ENCODE measurements around the gene NAPG.
"Not testable (repeated sequence)": the region's sequence is repeated elsewhere in the genome, so short reads cannot be mapped to it uniquely, and the experiment has no call there.

The NAPG gene

DNA sequence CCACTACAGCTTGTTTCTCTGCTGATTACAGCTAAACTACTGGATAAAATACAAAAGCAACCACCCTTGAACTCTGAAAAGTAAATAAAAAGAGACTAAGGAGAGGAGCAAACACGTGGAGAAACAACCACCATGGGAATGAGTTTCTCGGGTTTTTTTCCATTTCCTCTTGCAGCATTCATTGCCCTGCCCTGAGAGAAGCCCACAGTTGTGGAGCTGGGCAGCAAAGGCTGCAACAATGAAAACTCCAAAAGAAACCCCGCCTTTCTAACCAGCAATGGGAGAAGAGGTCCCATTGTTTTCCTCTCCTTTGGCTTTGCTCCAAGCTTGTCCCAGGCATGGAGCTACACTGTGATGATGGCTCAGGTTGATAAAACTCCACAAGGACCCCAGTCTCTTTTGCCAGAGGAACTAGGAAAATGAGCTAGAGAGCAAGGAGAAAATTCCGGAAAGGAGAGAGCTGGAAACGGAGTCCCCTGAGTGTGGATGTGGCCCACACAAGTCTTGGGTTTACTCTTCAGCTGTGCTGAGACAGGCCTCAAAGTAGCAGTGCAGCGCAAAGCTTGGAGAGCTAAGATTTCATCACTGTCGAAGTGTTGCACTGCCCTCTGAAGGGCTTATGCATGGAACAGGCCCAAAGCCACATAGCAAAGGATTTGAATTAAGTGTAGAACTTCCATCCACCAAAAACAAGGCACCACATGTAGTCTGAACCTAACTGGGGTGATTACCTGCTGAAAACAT lies 20.9 kb downstream of the NAPG start:
- DNase-seq (ENCODE audit: low spot score) = no peak

DNA sequence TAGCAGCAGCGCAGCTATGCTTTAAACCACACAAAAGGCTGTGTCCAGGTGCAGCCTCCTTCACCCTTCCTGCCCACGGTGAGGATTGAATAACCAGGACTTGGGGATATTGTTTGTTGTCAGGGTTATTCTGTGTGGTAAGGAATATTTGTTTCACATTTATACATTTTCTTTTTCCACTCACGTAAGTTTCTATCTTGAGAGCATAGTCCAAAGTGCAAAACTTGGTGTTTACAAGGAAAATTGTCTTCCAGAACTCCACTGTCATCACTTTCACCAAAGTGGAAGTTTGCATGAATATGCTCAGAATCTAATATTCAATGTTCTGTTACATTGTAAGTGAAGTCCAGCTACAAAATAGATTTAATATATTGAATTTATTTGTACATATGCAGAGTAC lies 26.4 kb downstream of the NAPG start:
- no peak for DNase-seq (ENCODE audit: low spot score)

DNA sequence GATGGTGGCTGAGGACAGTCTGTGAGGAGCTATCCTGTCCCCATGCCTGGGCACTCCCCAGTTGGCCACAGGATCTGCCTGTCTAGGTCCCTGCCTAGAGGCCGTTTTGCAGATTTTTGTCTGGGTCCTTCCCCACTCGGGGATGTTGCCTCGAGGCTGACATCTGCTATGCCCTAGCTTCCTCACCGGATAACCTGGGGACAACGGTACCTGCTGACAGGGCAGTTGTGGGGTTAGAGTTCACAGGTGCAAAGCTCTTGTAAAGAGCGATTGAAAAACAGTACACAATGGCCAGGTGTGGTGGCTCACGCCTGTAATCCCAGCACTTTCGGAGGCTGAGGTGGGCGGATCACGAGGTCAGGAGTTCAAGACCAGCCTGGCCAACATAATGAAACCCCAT lies 30.4 kb downstream of the NAPG start:
- DNase-seq (ENCODE audit: low spot score) = not testable (repeated sequence)

DNA sequence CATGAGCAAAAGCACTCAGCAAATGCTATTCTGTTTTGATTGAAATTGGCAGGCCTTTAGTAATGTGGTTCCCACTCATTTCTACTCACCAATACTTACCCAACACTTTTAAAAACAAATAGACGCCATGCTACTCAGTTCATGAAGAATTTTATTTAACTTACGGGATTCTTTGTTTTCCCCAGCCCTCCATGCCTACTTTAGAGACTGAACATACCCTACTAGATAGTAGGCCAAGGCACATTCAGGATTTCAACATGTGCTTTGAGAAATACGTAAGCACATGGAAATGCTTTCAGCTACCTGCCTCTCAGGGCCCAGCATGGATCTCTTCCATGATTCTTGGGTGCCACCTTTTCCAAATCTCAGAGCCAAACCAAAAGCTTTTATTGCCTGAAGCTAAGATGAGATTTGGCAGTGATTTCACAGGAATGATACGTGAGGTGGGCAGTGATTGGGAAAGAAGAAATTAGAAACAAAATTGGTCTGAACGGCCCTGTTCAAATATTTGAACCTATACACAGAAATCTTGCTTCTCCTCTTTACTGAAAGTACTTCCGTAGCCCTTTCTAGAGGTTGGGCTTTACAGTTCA lies 31.4 kb downstream of the NAPG start:
- DNase-seq (ENCODE audit: low spot score) = no peak

DNA sequence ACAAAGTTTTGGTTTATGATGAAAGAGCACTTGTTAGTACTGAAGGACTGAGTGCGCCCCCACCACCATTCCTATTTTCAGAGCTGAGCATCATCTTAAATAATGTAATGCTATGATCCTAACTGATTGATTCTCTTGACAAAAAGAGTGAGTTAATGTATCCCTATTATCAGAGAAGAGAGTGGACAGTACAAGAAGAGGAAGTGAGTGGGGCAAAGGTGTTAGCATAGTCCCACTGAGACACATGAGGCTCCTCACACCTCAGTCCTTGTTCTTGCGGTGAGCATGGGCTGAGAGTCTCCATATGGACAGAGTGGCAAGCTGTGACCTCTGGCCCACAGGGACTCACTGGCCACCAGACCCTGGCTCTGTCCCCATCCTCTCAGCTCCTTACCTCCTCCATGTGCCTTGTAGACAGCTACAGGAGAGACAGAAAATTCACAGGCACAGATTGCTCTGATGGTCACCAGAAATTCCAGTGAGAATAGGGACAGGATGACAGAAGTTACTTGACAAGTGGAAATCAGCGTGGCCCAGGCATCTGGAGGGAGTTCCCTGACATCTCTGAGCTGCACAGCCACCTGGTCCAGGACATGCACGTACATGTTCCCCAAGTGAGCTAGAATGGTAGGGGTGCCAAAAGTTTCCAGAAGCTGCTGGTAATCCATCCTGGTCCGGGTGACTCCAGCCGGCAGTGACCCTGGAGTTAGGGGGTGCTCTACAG lies 32.6 kb downstream of the NAPG start:
- DNase-seq (ENCODE audit: low spot score) = no peak

DNA sequence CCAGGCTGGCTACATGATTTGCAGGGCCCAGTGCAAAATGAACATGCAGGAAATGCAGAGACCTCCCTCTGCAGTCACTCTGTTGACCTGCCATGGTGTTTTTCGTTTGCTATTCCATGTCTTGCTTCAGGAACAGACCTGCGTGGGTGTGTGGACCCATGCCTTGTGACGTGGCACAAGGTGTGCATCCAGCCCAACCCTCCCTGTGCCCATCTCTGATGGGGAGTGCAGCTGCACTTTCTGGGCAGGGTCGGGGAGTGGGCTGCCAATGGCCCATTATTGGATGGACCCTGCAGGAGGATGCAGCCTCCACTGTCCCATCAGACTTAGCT lies 33.1 kb downstream of the NAPG start:
- DNase-seq (ENCODE audit: low spot score) = no peak

DNA sequence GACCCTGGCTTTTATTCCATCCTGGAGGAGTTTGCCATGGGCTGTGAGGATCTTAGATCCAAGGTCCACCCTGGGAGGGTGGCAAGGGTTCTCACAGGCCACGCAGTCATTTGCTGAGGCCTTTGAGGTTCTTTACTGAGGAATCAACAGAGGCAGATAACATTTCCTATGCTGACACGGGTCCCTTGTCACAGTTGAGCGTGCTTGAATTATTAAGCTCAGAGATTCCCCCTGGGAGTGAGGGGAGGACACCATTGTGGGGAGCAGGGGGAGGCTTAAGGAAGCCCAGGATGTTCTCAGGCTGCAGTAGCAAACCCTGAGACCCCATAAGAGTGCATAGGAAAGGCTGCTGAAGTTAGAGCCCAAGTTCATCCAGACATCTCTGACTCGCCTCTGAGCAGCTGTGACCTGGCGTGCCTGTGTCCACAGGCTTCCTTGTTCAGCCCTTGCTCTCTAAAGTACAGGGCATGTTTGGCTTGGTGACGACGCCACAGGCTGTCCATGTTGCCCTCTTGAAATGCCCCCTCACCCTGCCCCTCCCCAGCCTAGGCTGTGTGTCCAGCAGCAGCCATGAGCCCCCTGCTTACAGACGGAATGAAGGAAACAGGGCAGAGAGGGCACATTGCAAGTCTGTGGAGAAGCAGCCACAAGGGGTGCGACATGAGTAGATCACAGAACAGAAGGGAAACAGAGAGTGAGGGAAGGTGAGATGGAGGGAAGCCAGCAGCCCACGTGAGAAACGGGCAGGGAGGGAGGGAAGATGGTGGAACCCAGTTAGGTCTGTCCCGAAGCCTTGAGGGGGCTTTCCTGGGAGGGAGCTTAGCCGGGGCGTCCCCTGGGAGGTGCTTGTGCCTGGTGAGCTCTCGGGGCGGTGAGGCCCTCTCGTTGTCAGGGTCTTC lies 34.0 kb downstream of the NAPG start:
- DNase-seq (ENCODE audit: low spot score) = no peak

DNA sequence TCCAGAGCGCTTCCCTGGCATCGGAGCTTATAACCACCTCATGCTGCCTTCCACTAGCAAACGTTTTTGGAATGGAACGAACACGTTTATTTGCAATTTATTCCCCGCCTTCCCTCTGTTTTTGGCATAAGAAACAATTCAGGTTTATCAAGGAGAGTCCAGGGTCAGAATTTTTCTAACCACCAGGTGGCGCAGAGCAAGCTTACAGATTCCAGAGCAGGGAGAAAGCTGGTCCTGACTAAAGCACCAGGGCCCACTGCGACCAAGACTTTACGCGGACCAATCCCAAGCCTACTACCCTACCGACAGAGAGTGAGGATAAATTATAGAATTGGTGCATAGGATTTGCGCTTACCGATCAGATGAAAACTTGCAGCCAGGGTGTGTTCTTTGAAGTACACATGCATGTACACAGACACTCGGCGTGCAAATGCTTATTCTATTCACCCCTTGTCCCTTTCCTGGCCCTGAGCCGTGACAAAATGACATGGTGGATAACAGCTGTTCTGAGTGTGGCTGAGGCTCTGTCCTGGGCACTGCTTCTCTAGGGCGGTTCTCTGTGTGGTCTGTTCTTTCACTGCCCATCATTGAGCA lies 34.7 kb downstream of the NAPG start:
- DNase-seq (ENCODE audit: low spot score) = peak; percentile 51

DNA sequence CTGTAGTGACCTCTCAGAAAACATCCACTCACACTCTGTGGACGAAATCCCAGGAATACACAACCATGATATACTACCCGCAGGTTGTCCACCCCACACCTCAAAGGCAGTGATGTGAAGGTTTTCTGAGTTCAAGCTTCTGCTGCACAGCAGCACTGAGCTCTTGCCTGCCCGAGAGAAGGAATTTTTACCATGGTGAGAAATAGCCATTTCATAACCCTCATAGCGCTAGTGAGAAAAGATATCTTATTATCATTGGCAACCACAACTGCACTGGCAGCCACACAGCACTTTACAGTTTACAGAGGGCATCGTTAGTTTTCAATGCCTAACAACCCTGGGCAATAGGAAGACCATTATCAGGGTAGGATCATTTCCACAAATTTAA lies 36.9 kb downstream of the NAPG start:
- no peak for DNase-seq (ENCODE audit: low spot score)

DNA sequence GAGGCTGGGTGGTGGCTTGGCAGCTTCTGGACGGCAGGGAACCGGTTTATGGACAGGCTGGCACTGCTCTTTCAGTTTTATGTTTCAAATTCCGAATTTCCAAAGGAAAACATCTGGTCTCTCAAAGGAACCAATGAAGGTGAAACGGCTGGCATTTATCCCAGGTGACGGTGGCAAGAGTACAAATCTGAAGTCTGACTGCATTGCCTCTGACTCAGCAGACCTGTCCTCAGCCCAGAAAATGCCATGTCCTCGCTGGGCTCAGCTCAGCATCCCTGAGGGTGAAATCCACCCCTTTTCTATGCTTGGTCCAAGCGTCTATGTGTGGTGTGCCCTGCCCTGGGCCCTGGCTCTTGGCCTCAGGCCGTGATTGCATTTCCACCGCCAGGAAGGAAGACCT lies 38.1 kb downstream of the NAPG start:
- no peak for DNase-seq (ENCODE audit: low spot score)

DNA sequence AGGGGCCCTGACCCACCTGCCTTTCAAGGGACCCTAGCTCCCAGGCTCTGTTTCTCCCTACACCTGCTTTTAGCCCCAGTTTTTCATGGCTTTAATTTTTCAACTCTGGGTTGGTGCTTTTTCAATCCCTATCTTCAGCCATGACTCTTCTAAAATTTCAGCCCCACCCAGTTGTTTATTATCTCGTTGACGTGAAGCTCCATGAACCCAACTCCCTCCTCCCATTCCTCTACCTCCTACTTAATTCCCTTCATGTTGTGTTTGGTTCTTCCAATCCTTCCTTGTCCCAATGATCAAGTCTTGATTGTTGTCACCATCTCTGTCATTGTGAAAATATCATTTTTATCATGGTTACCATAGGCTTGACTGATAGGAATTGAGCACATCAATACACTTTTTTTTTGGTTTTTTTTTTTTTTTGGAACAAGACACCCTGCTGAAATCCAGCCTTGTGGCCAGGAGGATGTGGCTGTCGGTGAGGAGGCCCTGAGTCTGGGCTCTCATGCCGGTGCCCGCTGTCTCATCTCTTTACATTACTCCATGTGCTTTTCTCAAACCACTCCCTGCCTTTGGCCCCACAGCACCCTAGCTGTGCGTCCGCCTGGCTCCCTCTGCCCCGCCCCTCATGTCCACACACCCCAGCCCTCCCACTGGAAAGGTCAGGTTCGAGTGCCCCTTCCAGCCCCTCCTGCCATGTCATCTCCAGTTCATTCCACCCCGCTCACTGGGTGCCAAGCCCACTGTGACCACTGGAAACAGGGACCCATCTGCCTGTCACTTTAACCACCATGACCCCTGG lies 39.3 kb downstream of the NAPG start:
- no peak for DNase-seq (ENCODE audit: low spot score)

DNA sequence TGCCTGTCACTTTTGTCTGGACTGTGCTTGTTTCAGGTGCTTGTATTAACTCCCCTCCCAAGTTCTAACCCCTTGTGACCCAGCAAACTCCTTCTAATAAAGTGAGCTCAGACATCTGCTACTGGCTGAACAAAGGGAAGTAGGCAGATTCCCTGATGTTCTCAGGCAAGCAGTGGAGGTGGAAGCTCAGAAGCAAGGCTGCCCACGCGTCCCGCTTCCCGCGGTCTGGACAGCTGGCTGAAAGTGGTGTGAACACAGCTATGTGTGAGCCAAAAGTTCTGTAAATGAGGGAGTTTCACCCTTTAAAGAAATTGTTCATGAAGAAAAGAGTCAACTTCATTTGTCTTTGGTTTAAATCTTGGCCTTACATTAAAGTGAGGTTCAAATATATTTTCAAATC lies 40.0 kb downstream of the NAPG start:
- no peak for DNase-seq (ENCODE audit: low spot score)

DNA sequence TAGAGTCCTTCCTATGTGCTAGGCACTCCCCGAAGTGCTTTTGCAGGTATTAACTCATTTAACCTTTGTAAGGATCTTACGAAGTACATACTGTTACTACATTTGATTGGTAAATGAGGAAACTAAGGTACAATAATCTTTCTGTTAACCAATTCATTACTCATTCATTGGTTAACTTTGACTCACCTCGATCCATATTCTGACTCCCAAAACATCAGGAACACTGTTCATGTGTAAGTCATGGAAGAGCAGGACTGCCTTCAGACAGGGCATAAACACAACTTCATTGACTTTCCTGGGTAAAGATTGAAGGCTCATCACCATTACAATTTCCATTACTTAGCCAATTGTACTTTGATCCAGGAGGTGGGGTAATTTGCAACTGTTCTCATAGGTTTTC lies 40.6 kb downstream of the NAPG start:
- no peak for DNase-seq (ENCODE audit: low spot score)

DNA sequence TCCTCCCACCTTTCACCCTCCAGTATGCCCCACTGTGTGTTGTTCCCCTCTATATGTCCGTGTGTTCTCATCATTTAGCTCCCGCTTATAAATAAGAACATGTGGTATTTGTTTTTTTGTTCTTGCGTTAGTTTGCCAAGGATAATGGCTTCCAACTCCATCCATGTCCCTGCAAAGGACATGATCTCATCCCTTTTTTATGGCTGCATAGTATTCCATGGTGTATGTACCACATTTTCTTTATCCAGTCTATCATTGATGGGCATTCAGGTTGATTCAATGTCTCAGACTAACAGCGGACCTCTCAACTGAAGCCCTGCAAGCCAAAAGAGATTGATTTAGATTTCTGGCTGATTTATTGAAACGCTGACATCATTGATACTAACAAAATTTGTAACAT lies 44.1 kb downstream of the NAPG start:
- not testable (repeated sequence) for DNase-seq (ENCODE audit: low spot score)

DNA sequence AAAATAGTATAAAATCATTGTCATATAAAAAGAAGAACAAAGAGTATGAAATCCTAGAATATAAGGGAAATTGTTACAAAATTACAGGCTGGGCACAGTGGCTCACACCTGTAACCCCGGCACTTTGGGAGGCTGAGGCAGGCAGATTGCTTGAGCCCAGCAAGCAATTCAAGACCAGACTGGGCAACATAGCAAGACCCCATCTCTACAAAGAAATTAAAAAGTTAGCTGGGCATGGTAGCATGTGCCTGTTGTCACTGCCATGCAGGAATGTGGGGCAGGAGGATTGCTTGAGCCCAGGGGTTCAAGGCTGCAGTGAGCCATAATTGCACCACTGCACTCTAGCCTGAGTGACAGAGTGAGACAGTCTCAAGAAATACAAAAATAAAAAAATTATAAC lies 44.8 kb downstream of the NAPG start:
- DNase-seq (ENCODE audit: low spot score) = no peak

DNA sequence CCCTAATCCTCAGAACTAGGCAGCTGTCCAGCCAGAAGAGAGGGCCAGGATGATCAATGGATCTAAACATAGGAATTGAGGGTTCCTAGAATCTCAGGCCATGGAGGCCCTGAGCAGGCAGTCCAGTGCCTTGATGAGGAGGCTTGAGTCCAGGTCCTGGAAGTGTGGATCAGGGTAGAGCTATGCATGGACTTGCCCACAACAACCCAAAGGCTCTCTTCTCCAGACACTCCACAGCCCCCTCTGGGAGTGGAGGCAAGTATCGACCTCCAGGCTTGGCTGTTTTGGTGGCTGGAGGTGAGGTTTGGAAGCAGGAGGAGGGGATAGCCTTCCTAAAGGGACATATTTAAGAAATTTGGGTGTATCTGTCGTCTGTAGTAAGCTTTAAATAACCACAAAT lies 45.7 kb downstream of the NAPG start:
- DNase-seq (ENCODE audit: low spot score) = no peak

DNA sequence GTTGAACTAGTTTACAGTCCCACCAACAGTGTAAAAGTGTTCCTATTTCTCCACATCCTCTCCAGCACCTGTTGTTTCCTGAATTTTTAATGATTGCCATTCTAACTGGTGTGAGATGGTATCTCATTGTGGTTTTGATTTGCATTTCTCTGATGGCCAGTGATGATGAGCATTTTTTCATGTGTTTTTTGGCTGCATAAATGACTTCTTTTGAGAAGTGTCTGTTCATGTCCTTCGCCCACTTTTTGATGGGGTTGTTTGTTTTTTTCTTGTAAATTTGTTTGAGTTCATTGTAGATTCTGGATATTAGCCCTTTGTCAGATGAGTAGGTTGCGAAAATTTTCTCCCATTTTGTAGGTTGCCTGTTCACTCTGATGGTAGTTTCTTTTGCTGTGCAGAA lies 47.4 kb downstream of the NAPG start:
- not testable (repeated sequence) for DNase-seq (ENCODE audit: low spot score)

DNA sequence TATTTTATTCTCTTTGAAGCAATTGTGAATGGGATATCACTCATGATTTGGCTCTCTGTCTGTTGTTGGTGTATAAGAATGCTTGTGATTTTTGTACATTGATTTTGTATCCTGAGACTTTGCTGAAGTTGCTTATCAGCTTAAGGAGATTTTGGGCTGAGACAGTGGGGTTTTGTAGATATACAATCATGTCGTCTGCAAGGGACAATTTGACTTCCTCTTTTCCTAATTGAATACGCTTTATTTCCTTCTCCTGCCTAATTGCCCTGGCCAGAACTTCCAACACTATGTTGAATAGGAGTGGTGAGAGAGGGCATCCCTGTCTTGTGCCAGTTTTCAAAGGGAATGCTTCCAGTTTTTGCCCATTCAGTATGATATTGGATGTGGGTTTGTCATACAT lies 48.6 kb downstream of the NAPG start:
- DNase-seq (ENCODE audit: low spot score) = not testable (repeated sequence)

DNA sequence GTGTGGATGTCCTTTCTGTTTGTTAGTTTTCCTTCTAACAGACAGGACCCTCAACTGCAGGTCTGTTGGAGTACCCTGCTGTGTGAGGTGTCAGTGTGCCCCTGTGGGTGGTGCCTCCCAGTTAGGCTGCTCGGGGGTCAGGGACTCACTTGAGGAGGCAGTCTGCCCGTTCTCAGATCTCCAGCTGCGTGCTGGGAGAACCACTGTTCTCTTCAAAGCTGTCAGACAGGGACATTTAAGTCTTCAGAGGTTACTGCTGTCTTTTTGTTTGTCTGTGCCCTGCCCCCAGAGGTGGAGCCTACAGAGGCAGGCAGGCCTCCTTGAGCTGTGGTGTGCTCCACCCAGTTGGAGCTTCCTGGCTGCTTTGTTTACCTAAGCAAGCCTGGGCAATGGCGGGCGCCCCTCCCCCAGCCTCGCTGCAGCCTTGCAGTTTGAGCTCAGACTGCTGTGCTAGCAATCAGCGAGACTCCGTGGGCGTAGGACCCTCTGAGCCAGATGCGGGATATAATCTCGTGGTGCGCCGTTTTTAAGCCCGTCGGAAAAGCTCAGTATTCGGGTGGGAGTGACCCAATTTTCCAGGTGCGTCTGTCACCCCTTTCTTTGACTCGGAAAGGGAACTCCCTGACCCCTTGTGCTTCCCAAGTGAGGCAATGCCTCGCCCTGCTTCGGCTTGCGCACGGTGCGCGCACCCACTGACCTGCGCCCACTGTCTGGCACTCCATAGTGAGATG lies 52.2 kb downstream of the NAPG start:
- DNase-seq (ENCODE audit: low spot score) = not testable (repeated sequence)

DNA sequence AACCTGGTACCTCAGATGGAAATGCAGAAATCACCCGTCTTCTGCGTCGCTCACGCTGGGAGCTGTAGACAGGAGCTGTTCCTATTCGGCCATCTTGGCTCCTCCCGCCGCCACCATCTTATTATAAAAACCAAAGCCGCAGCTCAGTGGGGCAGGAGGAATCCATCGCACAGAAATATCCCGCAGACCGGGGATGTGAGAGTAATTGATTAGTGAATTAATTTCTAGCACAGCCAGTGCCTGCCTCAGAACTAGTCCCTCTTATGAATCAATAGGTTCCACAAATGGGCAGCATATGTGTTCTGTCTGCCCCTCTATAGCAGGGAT lies 52.7 kb downstream of the NAPG start:
- DNase-seq (ENCODE audit: low spot score) = not testable (repeated sequence)

Data from CD4-positive, alpha-beta T cell treated with Interleukin-15 for 4 hours (primary cell).